SK-N-SH (cell line): ENCODE data around the gene CPNE7.

Experiments
- CTCF ChIP-seq: fragments of 200-600 bp; sonication (generic); IDR thresholded peaks from 2 replicates; pipeline ENCODE4 v1.6.1; 2017; ENCODE audit warnings: antibody characterized with exemption, mild to moderate bottlenecking, moderate library complexity
- EP300 ChIP-seq, 2 experiments: IDR thresholded peaks; 2 replicates each; pipeline versions ENCODE4 v1.4.0 to v1.6.1; 2012; ENCODE audit warnings: borderline replicate concordance in 1 of 2, low read depth in 1 of 2, low read length in 1 of 2
- GABPA ChIP-seq: IDR thresholded peaks from 2 replicates; pipeline ENCODE4 v1.4.0; 2012; ENCODE audit warnings: low read depth, mild to moderate bottlenecking
- MAX ChIP-seq: IDR thresholded peaks from 2 replicates; pipeline ENCODE4 v1.4.0; 2012; ENCODE audit warnings: low read depth
- POLR2AphosphoS5 ChIP-seq: IDR thresholded peaks from 2 replicates; pipeline ENCODE4 v1.6.1; 2012; ENCODE audit warnings: low read depth, low read length
- RAD21 ChIP-seq: IDR thresholded peaks from 2 replicates; pipeline ENCODE4 v1.6.1; 2012; ENCODE audit warnings: mild to moderate bottlenecking, low read length
- TCF12 ChIP-seq: IDR thresholded peaks from 2 replicates; pipeline ENCODE4 v1.4.0; 2012
- TF ChIP-seq, protein P1 (sequence below): IDR thresholded peaks from 2 replicates; pipeline ENCODE4; 2012

DNA sequence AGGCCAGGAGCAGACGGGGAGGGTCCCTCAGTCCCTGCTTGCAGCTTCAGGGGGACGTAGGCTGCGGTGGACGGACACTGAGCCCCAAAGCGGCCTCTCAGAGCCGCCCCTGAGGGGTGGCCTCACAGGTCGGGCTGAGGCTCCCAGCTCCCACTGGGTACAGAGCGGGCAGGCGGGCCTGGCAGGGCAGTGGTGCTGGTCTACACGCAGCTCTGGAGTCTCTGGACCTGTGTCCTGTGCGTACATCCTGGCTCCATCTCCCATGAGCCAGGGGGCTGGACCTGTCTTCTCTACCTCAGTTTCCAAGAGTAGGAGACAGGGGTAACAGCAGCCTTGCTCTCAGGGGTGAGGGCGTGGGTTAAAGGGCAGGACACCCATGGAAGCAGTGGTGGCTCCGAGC is 39.6 kb downstream of the CPNE7 start:
- TF ChIP-seq CTCF: no peak
- no peak for TF ChIP-seq MAX
- TF ChIP-seq RAD21: no peak
- no peak for TF ChIP-seq TCF12
- TF ChIP-seq, protein P1, sequence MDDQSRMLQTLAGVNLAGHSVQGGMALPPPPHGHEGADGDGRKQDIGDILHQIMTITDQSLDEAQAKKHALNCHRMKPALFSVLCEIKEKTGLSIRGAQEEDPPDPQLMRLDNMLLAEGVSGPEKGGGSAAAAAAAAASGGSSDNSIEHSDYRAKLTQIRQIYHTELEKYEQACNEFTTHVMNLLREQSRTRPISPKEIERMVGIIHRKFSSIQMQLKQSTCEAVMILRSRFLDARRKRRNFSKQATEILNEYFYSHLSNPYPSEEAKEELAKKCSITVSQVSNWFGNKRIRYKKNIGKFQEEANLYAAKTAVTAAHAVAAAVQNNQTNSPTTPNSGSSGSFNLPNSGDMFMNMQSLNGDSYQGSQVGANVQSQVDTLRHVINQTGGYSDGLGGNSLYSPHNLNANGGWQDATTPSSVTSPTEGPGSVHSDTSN: no peak
- TF ChIP-seq POLR2AphosphoS5: no peak
- no peak for TF ChIP-seq GABPA
- no peak for TF ChIP-seq EP300 (IDR thresholded peaks at IDR 0.05; ENCODE audit: borderline replicate concordance in 1 of 2, low read depth in 1 of 2, low read length in 1 of 2)
